ENCODE measurements around the gene RASA2. TPM values are rescaled to one million over a fixed set of nuclear protein-coding genes. Genes with fewer than 3 reads are reported as not detected.

The RASA2 gene
- total and polyA plus RNA-seq, 9 of the 15 experiments (the other 6 are each of a cell fraction or from before 2014, with no cell fraction given): 2.0 to 12.8 (median 9.5) TPM

DNA sequence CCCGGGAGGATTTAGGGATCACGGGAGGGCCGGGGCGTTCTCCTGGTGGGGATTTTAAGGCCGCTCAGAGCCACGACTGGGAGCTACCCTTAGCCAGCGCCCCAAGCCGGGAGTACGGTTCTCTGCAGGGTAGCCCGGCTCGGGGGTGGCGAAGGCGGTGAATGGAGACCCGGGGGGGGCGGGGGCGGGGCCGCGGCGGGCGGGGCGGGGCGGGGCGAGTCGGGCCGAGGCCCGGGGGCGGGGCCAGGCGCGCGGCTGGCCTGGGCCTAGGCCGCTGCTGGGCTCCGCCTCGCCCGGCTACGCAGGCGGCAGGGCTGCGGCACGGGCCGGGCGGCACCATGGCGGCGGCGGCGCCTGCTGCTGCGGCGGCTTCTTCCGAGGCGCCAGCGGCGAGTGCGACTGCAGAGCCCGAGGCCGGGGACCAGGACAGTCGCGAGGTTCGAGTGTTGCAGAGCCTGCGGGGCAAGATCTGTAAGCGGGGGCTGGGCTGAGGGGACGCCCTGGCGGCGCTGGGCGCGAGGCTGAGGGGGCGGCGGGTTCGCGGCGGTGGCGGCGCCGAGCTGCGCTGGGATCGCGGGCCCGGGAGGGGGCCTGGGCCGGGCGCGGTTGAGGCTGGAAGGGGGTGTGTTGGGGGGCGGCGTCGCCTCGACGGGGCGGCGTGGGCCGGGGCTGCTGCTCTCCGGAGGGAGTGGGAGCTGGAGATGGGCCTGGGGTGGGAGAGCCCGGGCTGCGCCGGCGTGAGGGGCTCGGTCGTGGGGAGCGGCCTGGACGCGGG, at the start of gene RASA2 (continued):
- TF ChIP-seq BRF1 (IDR thresholded peaks at IDR 0.05; ENCODE audit: borderline replicate concordance, extremely low read depth, insufficient read length) (no peak), GATAD2B (IDR thresholded peaks at IDR 0.05; ENCODE audit: borderline replicate concordance) (peak; percentile 70; the same call in 1 of the 2 replicates), NR4A1 (CRISPR knock-in tag; IDR thresholded peaks at IDR 0.05) (no peak), NR4A1 (tag; IDR thresholded peaks at IDR 0.05) (no peak), POLR2B (IDR thresholded peaks at IDR 0.05; ENCODE audit: low read depth, partially characterized antibody) (no peak), DNMT1 (IDR thresholded peaks at IDR 0.05) (no peak), PML (IDR thresholded peaks at IDR 0.05; ENCODE audit: low read length) (no peak), RBM34 (IDR thresholded peaks at IDR 0.05; ENCODE audit: borderline replicate concordance, insufficient read depth, low read length) (no peak), MEIS2 (IDR thresholded peaks at IDR 0.05; ENCODE audit: partially characterized antibody) (no peak), ELF4 (CRISPR knock-in tag; IDR thresholded peaks at IDR 0.05) (no peak), ZNF263 (CRISPR knock-in tag; IDR thresholded peaks at IDR 0.05; ENCODE audit: borderline replicate concordance) (peak; percentile 31; the same call in 1 of the 2 replicates), KLF13 (tag; IDR thresholded peaks at IDR 0.05; ENCODE audit: borderline replicate concordance, low read depth) (no peak), TRIM28 (IDR thresholded peaks at IDR 0.05) (no peak), U2AF2 (optimal IDR thresholded peaks at IDR 0.05; ENCODE audit: low read depth, low read length) (no peak), PHF8 (IDR thresholded peaks at IDR 0.05; ENCODE audit: borderline replicate concordance, low read length) (peak; percentile 84), ZNF639 (CRISPR knock-in tag; conservative IDR thresholded peaks at IDR 0.05 in 1 of 2, IDR thresholded peaks at IDR 0.05 in 1 of 2) (peak in 1 of 2 experiments; percentile 64; a peak in 1 of 4 replicates), GABPB2 (CRISPR knock-in tag; conservative IDR thresholded peaks at IDR 0.05) (no peak), ETV5 (CRISPR knock-in tag; IDR thresholded peaks at IDR 0.05; ENCODE audit: low read depth) (no peak), KAT7 (CRISPR knock-in tag; IDR thresholded peaks at IDR 0.05; ENCODE audit: borderline replicate concordance) (peak; percentile 85; the same call in 1 of the 2 replicates), MAZ (CRISPR knock-in tag; conservative IDR thresholded peaks at IDR 0.05 in 1 of 2, IDR thresholded peaks at IDR 0.05 in 1 of 2) (peak; percentile 37 to 57; a peak in 3 of 4 replicates), ZNF274 (IDR thresholded peaks at IDR 0.05; ENCODE audit: borderline replicate concordance, low read depth, low read length) (no peak), HEY1 (CRISPR knock-in tag; IDR thresholded peaks at IDR 0.05; ENCODE audit: borderline replicate concordance) (no peak), TSC22D4 (tag; IDR thresholded peaks at IDR 0.05) (no peak), BHLHE40 (IDR thresholded peaks at IDR 0.05; ENCODE audit: low read length) (peak; percentile 90), SAP30 (IDR thresholded peaks at IDR 0.05; ENCODE audit: borderline replicate concordance, insufficient read depth, low read depth, low read length, poor library complexity, severe bottlenecking) (peak; percentile 27)
- TF ChIP-seq, protein P1, sequence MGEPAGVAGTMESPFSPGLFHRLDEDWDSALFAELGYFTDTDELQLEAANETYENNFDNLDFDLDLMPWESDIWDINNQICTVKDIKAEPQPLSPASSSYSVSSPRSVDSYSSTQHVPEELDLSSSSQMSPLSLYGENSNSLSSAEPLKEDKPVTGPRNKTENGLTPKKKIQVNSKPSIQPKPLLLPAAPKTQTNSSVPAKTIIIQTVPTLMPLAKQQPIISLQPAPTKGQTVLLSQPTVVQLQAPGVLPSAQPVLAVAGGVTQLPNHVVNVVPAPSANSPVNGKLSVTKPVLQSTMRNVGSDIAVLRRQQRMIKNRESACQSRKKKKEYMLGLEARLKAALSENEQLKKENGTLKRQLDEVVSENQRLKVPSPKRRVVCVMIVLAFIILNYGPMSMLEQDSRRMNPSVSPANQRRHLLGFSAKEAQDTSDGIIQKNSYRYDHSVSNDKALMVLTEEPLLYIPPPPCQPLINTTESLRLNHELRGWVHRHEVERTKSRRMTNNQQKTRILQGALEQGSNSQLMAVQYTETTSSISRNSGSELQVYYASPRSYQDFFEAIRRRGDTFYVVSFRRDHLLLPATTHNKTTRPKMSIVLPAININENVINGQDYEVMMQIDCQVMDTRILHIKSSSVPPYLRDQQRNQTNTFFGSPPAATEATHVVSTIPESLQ (CRISPR knock-in tag; IDR thresholded peaks at IDR 0.05): no peak

Measured in K562 (cell line).